Activated B cell treated with CpG ODN at 0.5 μM for 24 hours (primary cell): ENCODE measurements around the gene EBF3. TPM values are rescaled to one million over a fixed set of nuclear protein-coding genes. Genes with fewer than 3 reads are reported as not detected.

Source experiments
- ATAC-seq: fragments of 200-7000 bp; cut with Tn5 transposase; one replicate; pipeline ENCODE4 v1.10.0; 2021; ENCODE audit warnings: low read depth, mild to moderate bottlenecking, moderate library complexity
- CTCF ChIA-PET: fragments of 350-600 bp; sonication (Branson Sonifier 250); formaldehyde crosslinking; loops from one replicate; lab custom pipeline; 2021; ENCODE audit warnings: antibody characterized with exemption; lab: Charles Lee
- POLR2A ChIA-PET: fragments of 350-600 bp; sonication (Branson Sonifier 250); formaldehyde crosslinking; loops from one replicate; lab custom pipeline; 2021; ENCODE audit warnings: antibody characterized with exemption; lab: Charles Lee
- DNase-seq: peaks from one replicate; pipeline ENCODE4 v3.0.0; 2022
- H3K27ac Mint-ChIP-seq: one replicate; pipeline ENCODE4 v1.8.0; 2020; ENCODE audit warnings: mixed read lengths
- H3K27me3 Mint-ChIP-seq: one replicate; pipeline ENCODE4 v1.8.0; 2021; ENCODE audit warnings: mixed read lengths
- H3K36me3 Mint-ChIP-seq: one replicate; pipeline ENCODE4 v1.8.0; 2021; ENCODE audit warnings: low read depth, mixed read lengths
- H3K4me1 Mint-ChIP-seq: one replicate; pipeline ENCODE4 v1.8.0; 2021; ENCODE audit warnings: mixed read lengths
- H3K4me3 Mint-ChIP-seq: one replicate; pipeline ENCODE4 v1.8.0; 2020; ENCODE audit warnings: mild to moderate bottlenecking, mixed read lengths
- H3K9me3 Mint-ChIP-seq: one replicate; pipeline ENCODE4 v1.8.0; 2020; ENCODE audit warnings: mixed read lengths
- CTCF ChIP-seq: fragments of 200-600 bp; IDR thresholded peaks from one replicate; pipeline ENCODE4 v1.8.0; 2022; ENCODE audit warnings: antibody characterized with exemption, mild to moderate bottlenecking
- intact Hi-C: fragments of 100-400 bp; cut with micrococcal nuclease; formaldehyde crosslinking; loops from one replicate; pipeline ENCODE4 v1.15.1; 2024
- total RNA-seq: library from RNA; stranded (reverse); gene quantifications from 2 replicates; pipeline ENCODE4 v1.2.3, GENCODE V29; 2022

Gene EBF3
- total RNA-seq, 1 donor from 2014 or later: not detected

DNA sequence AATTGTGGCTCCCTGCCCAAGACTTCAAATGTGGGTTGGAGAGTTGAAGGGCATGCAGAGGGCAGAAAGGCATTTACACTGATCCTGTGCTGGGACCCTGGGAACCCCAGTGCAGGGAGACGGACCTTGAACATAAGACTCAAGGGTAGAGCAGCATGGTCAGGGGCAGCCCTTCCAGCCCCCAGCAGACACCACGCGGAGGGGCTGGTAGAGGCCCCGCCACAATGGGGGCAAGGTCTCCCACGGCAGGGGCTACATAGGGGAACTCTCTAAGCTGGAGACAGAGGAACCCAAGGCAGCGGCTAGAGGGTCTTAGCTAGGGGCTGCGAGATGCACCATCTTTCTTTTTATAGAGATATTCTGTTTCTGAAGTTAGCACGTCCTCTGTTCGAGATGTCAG, 45.2 kb upstream of the EBF3 start:
- no peaks in the 10 kb centered on the region for H3K4me1 Mint-ChIP-seq
- intact Hi-C loops: no loop called here
- CTCF ChIA-PET: no interaction called here
- POLR2A ChIA-PET: no interaction called here
- H3K4me3 Mint-ChIP-seq: no peak overlapping the region
- no peaks in the 10 kb centered on the region for H3K36me3 Mint-ChIP-seq
- TF ChIP-seq CTCF: no peak
- DNase-seq: no peak
- peaks cover 21% of the 10 kb centered on the region for H3K27me3 Mint-ChIP-seq
- H3K9me3 Mint-ChIP-seq: peaks cover 4% of the 10 kb centered on the region
- H3K27ac Mint-ChIP-seq: no peak overlapping the region
- no peak for ATAC-seq

DNA sequence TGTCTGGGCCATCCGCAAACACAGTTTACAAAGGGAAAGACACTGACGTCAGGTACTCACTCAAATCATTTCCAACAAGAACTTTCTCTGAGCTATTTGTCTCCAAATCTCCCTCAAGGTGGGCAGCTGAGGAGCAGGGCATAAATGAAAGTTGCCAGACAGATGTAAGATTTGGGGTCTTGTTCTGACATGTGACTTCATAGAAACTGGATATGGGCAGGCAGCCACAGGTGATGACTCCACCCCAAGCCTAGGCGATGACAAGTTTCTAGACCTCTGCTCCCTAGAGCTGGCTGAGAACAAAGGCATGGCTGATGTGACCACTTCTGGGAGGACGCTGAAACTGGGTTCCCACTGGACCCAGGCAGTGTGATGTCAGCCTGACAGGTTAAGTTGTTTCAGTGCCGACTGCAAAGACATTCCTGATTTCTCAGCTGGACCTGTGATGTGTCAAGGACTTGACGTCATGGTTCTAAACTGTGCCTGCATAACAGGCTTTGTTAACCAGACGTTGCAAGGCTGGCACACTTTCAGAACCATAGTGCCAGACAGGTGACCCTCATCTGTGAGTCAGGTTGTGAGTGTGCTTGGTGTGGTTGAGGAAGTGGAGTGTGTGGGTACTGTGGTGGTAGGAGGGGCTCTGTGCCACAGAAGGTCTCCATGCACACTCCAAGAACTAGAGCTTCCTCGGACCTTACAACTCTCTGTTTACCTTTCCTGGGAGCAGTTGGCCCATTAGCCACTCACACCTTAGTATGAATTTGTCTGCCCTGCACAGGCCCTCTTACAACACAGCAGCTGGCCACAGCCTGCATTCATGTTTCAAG, 39.9 kb upstream of the EBF3 start:
- intact Hi-C loops: no loop called here
- Mint-ChIP-seq H3K9me3 (peaks cover 4% of the 10 kb centered on the region), H3K36me3 (no peaks in the 10 kb centered on the region), H3K4me3 (no peak overlapping the region), H3K4me1 (no peaks in the 10 kb centered on the region), H3K27ac (no peak overlapping the region), H3K27me3 (peaks cover 16% of the 10 kb centered on the region)
- CTCF ChIA-PET: no interaction called here
- DNase-seq: no peak
- POLR2A ChIA-PET: no interaction called here
- ATAC-seq: no peak
- TF ChIP-seq CTCF: no peak

DNA sequence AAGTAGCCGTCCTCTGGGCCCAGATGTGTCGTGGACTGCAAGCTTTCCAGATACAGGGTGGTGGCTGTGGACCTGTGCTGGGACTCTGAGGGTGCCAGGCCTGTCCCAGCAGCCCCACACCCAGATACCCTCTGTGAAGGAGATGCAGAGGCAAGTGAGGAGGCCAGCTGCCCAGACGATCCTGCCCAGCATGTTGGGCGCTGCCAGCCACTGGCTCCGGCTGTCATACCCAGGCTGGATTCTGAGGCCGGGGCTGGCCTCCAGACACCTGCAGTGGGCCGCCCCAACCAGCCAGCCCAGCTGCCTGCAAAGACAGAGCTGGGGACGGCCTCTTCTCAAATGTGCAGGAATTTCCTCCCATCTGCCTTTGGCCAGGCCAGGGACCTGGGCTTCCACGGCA, 39.1 kb upstream of the EBF3 start:
- Mint-ChIP-seq H3K36me3 (no peaks in the 10 kb centered on the region), H3K27me3 (peaks cover 16% of the 10 kb centered on the region), H3K4me3 (no peak overlapping the region), H3K27ac (no peak overlapping the region), H3K4me1 (no peaks in the 10 kb centered on the region), H3K9me3 (peaks cover 12% of the 10 kb centered on the region)
- intact Hi-C loops: no loop called here
- ATAC-seq: no peak
- POLR2A ChIA-PET: no interaction called here
- no peak for TF ChIP-seq CTCF
- CTCF ChIA-PET: no interaction called here
- no peak for DNase-seq

DNA sequence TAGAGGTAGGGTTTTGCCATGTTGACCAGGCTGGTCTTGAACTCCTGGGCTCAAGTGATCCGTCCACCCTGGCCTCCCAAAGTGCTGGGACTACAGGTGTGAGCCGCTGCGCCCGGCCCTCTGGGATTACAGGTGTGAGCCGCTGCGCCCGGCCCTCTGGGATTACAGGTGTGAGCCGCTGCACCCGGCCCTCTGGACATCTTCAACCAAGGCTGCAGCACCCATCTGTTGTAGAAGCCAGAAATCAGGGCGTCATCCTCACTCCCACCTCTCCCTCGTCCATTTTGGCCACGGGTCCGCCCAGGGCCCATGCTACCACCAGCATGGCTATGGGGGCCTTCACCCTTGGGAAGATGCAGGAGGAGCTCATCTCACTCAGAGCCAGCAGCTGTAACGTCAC, 38.5 kb upstream of the EBF3 start:
- TF ChIP-seq CTCF: no peak

DNA sequence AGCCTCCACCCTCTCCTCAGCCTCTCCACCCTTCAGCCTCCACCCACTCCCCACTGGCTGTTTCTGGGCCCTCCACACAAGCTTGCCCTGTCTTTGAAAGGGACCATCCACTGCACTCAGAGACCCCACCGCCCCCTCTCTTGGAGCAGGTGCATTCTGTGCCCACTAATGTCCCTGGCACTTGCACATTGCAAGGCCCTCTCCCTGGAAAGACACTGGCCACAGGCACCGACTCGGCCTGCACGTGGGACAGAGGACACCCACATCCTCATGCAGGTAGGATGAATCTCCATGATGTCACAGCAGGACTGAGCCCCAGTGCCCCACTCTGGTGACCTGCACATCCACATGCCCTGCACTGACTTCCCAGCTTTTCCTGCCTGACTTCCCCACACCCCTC, 36.8 kb upstream of the EBF3 start:
- Mint-ChIP-seq H3K36me3 (no peaks in the 10 kb centered on the region), H3K9me3 (peaks cover 15% of the 10 kb centered on the region), H3K27me3 (peaks cover 16% of the 10 kb centered on the region), H3K27ac (no peak overlapping the region), H3K4me1 (no peaks in the 10 kb centered on the region), H3K4me3 (no peak overlapping the region)
- DNase-seq (no peak), ATAC-seq (no peak)
- intact Hi-C loops: no loop called here
- ChIA-PET CTCF (no interaction called here), POLR2A (no interaction called here)
- TF ChIP-seq CTCF: no peak

More for the DNA sequence above, 38.5 kb upstream of the EBF3 start:
- Mint-ChIP-seq H3K27me3 (peaks cover 15% of the 10 kb centered on the region), H3K4me1 (no peaks in the 10 kb centered on the region), H3K27ac (no peak overlapping the region), H3K36me3 (no peaks in the 10 kb centered on the region), H3K9me3 (peaks cover 15% of the 10 kb centered on the region), H3K4me3 (no peak overlapping the region)
- no peak for ATAC-seq
- ChIA-PET POLR2A (no interaction called here), CTCF (no interaction called here)
- intact Hi-C loops: no loop called here
- no peak for DNase-seq
